Epithelial cell of proximal tubule (primary cell): ENCODE results near the gene ATP10B. TPM values are rescaled to one million over a fixed set of nuclear protein-coding genes. Genes with fewer than 3 reads are reported as not detected.

Source experiments
- DNase-seq: peaks from one replicate; pipeline ENCODE4 v3.0.0-alpha.2; 2011; ENCODE audit warnings: low read depth
- H3K4me3 ChIP-seq: 2 replicates; pipeline ENCODE4 v1.5.1; 2011; ENCODE audit warnings: low read depth, mild to moderate bottlenecking, low read length
- CTCF ChIP-seq: conservative IDR thresholded peaks from 2 replicates; pipeline ENCODE4 v1.5.1; 2012; ENCODE audit warnings: low read depth, mild to moderate bottlenecking, low read length
- total RNA-seq: library from RNA; depleted of rRNA; stranded (reverse); fragments of >200 nt; gene quantifications from 2 replicates; pipeline ENCODE4 v1.2.3, GENCODE V29; 2015

ATP10B gene
- total RNA-seq, 1 donor from 2014 or later: 0.06 TPM

GRCh38 chr5:160523502-160524163 lies 328.4 kb downstream of the ATP10B start:
- TF ChIP-seq CTCF: no peak
- H3K4me3 ChIP-seq: no peak overlapping the region
- DNase-seq: no peak

GRCh38 chr5:160521392-160521663 lies 330.7 kb downstream of the ATP10B start:
- TF ChIP-seq CTCF: no peak

GRCh38 chr5:160520609-160521391 lies 331.2 kb downstream of the ATP10B start:
- no peak for TF ChIP-seq CTCF
- no peak overlapping the region for H3K4me3 ChIP-seq
- DNase-seq: no peak

More at GRCh38 chr5:160521392-160521663, 330.7 kb downstream of the ATP10B start:
- DNase-seq: no peak
- H3K4me3 ChIP-seq: no peak overlapping the region

- H3K4me3 ChIP-seq: no peak overlapping the region
- TF ChIP-seq CTCF: no peak
- no peak for DNase-seq
Observed at GRCh38 chr5:160516696-160517530, 335.1 kb downstream of the ATP10B start.

- no peak for TF ChIP-seq CTCF
- DNase-seq: no peak
- H3K4me3 ChIP-seq: no peak overlapping the region
Observed at GRCh38 chr5:160514866-160515265, 337.1 kb downstream of the ATP10B start.

- no peak for TF ChIP-seq CTCF
- DNase-seq: no peak
- H3K4me3 ChIP-seq: no peak overlapping the region
Observed at GRCh38 chr5:160514191-160514590, 337.8 kb downstream of the ATP10B start.
